NCI-H226 (cell line): ENCODE measurements around the gene ASTN2.
"Not testable (repeated sequence)": the region's sequence is repeated elsewhere in the genome, so short reads cannot be mapped to it uniquely, and the experiment has no call there.

Experiments
- DNase-seq: peaks from one replicate; pipeline ENCODE4 v3.0.0-alpha.2; 2015

The ASTN2 gene

DNA sequence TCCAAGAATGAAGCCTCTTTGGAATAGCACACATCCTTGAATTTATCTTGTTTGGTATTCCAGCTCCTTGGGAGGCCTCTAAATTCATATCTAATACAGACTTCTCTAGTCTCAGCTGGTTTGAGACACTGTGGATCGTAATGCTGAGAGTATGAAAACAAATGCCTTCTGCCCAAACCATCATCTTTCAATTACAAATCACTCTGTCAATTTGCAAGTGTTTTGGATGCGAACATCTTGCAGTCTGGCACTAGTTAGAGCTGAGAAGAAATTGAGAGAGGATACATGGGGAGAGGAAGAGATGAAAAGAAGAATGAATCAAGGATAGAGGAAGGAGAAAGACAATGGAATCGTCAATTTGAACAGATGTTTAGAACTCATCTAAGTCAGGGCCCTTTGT, 342.6 kb downstream of the ASTN2 start:
- DNase-seq, result no peak

DNA sequence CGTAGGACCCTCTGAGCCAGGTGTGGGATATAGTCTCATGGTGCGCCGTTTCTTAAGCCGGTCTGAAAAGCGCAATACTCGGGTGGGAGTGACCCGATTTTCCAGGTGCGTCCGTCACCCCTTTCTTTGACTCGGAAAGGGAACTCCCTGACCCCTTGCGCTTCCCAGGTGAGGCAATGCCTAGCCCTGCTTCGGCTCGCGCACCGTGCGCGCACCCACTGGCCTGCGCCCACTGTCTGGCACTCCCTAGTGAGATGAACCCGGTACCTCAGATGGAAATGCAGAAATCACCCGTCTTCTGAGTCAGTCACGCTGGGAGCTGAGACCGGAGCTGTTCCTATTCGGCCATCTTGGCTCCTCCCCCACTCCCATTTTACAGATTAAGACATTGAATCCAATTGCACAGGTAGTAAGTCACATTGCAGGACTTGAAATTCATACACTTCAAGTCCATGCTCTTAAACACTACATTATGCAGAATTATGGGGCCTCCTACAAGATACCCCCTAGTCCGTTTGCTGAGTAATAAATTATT, 343.1 kb downstream of the ASTN2 start:
- DNase-seq, result not testable (repeated sequence)

DNA sequence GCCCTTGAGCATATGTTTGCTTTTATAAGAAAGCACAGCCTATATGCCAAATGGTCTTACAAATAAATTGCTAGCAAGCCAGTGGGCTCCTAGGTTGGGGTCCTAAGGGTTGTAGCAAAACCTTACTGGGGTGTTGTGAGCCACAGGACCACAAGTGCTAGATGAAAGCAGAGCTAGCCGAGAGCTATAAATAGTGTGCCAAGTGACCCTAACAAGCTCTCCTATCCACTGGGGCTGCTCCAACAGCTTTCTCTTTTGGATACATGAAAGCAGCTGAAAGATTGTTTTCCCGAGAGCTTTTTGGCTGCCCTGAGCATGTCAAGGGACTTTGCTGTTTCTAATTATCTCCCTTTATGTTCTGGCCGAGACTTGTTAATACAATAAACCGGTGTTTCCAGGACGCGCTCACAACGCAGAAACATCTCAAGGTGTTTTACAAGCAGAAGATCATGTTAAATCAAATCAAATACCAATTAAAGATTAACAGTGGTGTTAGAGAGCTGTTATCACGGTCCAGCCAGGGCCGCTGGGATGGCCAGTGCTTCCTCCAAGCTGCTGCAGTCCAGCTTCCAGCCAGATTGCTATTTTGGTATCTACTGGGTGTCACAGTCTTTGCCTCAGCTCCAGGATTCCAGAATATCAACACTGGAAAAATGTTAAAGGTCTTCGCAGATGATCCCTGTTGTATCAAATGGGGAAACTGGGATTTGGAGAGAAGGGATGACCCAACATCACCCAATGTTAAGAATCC, 351.0 kb downstream of the ASTN2 start:
- no peak for DNase-seq

DNA sequence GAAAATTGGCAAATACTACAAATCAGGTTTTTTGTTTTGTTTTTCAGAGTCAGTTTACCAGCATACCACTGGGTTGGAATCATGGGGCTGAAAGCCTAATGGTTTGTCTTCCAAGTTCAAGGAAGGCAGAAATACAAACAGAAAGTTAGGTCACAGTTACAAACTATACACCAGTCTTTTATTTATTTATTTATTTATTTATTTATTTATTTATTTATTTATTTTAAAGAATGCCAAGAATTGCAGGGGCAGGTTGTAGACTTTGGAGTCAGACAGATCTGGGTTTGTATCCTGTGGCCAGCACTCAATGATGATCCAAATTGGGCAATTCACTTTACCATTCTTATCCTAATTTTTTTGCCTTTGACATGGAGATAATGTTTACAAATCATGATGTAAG, 353.9 kb downstream of the ASTN2 start:
- DNase-seq, result no peak

DNA sequence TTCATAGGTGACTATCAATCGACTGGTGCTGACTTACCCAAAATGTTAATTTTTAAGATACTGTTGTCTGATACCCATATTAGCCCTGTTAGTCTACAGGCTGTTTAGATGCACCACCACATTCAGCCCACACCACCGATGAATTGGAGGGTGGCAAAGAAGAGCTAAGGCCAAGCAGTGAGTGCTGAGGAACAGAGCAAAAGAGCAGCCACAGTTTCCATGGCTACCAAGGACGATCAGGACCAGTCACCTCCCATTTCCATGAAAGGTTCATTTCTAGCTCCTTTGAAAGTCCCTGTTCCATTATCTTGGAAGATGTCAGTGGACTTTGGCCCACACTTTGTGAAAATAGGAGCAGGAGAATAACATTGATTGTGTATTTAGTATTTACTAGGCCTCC, 364.9 kb downstream of the ASTN2 start:
- DNase-seq, result no peak

DNA sequence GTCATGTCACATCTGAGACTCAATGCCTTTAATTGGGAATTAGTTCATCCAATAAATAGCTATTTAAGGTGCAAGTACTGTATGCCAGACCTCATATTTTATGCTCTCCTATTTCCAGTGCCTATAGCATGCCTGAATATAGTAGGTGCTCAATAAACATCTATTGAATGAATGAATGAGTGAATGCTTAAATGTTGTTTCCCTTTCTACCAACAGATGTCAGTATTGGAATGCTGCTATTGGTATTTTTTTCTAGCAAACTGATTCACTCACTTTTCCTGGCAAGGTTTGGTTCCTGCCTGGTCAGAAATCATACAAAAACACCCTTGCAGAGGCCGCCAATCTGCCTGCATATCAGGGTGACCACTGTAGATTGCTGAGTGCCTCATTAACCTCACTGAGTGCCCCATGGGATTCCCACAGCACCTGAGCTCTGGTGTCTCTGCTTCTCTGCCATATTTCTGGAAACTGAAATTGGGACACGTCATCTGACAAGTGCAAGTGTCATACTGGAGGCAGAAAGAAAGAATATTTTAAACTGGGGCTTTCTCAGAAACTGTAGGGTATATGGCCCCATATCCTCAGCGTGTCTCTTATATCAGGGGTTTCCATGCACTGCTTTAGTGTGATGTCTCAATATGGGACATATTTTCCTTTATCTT, 368.1 kb downstream of the ASTN2 start:
- no peak for DNase-seq

DNA sequence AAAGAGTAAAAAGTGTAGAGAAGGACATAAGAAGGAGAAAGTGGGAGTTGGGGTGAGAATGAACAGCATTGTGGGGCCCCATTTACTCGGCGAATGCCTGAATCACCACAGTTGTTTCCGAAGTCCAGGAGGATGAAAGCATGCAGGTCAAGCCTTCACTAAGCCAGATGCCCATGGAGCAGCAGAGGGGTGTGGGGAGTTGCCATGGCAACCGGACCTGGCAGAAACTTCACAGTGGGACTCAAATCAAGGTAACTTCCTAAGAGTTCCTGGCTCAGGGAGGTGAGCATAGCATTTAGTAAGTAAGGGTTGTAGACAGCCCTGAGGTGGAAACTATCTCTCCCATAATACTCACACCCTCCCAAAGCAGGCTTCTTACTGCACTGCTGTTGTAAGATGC, 370.6 kb downstream of the ASTN2 start:
- no peak for DNase-seq

DNA sequence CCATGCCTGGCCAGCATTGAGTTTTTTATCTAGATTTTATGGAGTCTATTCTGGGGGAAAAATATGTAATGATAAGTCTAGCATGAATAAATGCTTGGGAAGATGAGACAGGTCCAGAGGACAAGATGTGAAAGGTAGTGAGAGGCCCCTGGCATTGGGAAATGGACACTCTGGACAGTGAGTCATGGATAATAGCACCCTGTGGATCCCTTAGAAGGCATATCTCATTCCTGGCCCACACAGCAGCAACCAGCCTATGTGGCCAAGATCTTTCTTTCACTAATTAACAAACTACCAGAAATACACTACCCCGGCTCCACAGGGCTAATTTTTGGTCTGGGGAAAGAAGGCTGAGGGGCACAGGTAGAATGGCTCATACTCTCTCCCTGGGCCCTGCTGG, 371.7 kb downstream of the ASTN2 start:
- no peak for DNase-seq

DNA sequence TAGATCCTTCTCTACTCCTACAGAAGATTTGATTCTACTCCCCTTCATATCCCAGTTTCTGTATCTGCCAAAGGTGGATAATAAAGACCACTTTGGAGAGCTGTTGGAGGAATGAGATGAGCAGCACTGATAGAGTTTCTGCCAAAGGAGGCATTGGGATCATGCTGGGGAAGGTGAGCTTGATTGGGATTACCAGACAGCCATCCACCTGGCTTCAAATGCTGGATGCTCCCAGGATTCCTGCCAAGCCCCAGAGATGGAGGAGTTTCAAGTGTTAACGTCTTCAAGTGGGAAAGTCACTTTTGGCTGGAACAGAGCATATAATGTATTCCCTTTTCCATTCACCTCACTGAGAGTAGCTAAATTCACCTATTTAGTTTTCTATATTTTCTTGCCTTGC, 379.3 kb downstream of the ASTN2 start:
- no peak for DNase-seq

DNA sequence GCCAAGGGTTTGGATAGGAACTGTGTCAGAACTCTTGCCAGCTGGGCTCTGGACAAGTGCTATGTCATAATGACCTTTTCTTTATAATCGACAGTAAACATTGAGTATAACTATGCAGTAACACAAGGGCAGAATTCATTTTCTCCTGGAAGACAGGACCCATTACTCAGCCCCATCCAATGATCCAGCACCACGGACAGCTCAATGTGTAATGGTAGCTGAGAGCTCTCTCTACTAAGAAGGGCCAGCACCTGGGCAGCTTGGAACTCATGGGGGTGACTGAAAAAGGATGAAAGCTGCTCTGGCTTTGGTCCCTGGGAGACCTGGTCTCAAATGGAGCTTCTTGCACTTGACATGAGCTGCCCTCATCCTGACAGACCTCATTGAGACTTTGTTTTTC, 380.0 kb downstream of the ASTN2 start:
- DNase-seq, result no peak

DNA sequence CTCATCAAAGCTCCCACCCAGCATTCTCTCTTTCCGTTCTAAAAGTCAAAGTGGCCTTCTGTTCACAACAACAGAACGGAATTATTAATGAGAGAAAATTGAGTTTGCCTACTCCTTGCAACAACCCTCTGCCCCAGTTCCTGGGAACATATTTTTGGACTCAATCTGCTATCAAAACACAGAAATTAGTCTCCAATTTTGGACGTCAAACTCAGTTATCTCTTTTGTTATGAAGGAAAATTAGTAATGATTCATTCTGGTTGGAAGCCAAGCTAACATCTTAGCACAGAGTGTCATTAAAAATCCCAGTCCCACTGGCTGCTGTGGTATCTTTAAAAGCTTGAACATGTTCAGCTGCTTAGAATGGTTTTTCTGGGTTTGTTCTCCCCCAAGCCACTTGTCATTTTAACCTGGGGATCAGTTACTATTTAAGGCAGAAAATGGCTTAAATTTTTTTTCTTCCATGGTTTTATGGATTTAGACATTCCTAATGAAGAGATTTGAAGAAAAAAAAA, 384.5 kb downstream of the ASTN2 start:
- no peak for DNase-seq

DNA sequence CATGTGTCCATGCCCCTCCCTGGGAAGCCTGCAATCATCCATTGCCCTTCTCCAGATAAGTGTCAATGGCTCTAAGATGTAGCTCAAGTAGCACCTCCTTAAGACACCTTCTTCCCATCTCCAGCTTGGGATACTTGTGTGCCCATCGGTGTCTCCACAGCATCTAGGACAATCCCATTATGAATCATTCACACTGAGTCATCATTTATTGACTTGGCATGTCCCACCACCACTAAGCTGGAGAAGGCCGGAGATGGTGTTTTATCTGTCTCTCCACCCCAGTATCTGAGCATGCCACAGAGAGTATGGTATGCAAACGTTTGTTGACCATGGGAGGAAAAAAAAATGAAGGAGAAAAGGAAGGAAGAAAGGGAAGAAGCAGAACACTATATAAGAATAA, 385.5 kb downstream of the ASTN2 start:
- DNase-seq, result no peak

DNA sequence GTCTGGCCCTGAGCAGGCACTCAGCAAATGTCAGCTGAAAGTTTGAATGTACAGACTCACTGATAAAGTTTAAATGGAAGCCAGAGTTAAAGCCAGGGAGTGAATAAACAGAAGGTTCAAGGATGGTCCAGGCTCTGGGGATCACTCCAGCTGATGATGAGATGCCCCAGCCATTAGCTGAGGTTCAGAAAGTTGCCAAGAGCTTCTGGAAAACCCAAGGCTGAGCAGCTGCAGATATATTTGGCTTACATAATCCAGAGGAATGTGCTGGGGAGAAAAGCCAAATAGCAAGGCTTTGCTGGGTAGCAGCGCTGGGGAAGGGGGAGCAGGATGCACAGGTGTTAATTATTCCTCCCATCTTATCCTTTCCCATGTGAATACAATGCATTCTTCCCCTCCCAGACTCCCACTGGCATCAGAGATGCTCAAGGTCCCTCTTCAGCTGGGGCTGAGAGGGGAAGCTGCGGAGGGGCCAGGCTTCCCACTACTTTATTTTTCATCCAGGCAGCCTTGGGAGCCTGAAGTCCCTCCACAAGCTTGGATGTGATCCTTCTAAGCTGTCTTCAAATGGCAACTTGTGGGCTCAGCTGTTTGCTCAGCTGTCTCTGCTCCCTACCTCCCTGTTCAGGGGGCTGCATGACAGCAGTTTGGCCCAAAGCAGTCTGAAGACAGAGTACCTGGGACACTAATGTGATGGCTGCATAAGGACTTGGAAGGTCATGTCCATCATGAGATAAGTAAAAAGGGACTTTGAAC, 386.6 kb downstream of the ASTN2 start:
- no peak for DNase-seq

DNA sequence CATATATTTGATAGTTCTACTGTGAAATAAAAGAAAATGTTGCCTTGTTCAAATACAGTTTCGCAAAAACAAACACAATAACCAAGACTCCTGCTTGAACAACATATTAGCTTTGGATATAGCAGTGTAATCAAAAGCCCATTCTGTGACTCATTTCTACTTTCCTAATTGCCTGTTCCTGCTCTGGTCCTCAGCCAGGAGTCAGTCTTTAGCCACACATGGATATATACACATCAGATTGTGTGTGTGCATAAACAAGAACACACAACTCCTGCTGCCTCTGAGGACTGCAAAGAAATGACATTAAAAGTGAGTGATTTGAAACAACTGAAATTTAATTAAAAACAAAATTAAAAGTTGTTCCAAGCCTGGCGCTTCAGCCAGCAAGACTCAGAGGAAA, 393.0 kb downstream of the ASTN2 start:
- no peak for DNase-seq

DNA sequence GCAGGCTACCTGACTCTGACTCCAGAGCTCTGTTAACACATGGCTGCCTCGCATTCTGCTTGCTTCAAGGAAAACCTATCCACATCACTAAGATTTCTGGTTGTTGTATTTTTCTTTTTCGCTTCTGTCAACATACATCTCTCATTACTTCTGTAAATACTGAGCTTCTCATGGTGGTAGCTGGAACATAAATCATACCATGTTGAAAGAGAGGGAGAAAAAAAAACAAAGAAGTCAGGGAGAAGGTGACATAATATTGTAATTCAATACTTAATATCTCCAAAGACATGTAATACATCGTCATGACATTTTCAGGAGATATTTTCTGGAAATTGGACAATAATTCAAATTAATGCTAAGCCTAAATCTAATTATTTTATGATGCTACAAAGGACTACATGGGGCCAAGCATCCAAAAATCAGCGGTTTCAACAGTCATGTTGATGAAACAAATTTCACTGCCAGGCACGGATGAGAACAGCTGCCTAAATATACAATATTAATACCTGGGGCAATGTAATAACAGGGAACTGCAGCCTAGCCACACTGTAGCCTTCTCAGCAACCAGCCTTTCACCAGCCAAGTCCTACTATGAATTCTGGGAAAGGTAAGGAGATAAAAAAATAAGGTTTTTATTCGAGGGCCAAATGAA, 395.8 kb downstream of the ASTN2 start:
- DNase-seq, result no peak

DNA sequence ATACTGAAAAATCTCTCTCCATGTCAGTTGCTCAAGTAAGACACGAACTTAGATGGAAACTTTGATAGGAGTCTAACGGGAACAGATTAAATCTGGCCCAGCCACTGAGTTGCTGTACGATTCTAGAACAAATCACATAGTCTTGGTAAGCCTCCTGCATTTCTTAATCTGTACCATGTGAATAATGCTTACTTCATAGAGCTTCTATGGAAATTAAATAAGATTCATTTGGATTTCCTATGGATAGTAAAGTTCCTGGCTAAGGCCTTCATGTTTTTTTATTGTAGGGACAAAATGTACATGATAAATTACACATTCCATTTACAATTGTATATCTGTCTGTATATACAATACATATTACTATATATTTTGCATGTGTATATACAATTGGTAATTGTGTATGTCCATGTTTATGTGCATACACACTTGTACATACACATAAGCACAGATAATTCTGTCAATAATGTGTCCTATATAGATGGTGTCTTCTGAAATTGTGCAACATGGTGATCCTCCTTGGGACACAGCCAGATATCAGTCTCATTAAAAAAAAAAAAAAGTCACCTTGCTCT, 397.4 kb downstream of the ASTN2 start:
- DNase-seq, result no peak

DNA sequence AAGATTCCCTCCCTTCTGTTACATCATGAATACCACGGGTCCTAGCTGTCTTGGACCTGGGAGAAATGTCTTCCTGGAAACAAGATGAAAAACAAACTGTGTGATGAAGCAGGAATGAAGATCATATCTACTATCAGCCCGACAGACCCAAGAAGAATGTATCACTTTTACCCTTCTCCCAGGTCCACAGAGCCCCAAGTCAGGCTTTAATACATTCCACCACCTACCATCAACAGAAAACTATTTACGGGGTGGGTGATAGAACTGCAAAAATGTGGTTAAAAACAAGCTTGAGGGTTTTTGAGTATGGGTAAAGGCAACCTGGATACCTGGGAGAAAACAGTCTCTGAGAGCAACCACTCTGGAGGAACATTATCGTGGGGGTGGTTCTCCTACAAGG, 400.8 kb downstream of the ASTN2 start:
- DNase-seq, result no peak

DNA sequence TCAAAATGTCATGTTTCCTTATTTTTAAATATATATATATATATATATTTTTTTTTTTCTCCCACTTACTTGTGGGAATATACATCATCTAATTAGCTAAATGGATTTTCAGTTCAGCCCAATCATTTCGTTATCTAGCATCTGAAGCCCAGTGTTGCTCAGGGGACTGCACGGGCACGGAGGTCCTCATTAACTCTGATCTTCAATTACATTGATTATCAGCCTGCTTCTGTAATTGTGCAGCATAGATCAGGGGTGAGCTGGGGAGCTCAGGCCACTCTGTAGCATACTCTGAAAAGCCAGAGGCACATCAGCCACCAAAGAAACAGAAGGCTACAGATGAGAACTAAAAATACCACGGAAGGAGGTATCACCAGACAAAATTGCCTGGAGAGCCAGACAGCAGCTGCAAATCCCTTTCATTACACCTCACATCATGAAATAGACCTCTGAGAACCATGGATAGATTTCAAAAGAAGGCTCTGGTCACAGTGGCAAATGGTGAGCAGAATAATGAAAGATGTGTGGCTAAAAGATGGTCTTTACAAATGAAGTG, 401.3 kb downstream of the ASTN2 start:
- DNase-seq, result no peak

DNA sequence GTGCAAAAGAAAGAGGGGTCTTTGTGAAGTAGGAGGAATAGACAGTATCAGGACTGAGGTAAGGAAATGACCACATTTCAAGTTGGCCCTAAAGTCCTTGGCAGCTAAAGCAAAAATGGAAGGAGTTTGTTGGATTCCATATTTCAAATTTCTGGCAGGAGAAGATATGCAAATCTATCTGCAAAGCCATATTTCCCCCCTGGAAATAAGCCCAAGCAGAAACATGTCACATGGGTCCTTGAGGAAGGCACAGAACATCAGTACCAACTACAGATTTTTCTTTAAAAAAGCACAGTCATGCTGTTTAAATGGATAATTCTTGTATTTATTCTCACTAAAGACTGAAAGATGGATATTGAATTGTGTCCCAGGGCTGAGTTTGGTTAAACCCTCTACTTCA, 404.8 kb downstream of the ASTN2 start:
- DNase-seq, result no peak

DNA sequence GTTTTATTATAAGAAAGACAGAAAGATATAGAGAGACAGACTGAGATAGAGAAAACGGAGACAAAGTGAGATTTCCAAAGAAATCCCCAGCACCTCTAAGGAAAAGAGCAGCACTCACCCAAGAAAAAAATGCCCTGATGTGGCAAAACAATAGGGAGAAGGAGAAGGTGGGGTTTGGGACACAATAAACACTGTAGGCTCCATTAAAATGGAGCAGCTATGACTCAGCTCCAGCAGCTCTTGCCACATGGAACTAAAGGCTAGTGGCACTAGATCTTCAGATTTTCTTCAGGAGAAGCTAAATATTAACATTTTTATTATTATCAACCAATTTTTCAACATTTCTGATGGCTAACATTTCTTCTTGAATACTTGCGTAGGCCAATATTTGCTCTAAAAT, 406.0 kb downstream of the ASTN2 start:
- DNase-seq, result no peak

DNA sequence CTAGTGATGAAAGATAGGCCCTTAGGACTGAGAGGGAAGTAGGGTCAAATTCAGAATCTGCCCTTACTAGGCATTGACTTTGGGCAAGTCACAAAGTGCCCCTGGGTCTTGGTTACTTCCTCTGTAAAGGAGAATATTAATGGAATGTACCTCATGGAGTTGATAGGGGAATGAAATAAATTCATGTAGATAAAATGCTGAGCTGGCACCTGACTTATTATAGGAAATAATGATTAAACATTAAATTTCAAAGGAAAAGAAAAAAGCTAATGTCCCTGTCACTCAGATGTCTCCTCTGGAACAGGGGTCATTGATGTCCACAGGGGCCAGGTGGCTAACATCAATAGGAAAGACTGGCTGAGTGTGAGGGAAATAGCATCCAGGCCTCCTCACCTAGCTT, 406.4 kb downstream of the ASTN2 start:
- DNase-seq, result no peak

DNA sequence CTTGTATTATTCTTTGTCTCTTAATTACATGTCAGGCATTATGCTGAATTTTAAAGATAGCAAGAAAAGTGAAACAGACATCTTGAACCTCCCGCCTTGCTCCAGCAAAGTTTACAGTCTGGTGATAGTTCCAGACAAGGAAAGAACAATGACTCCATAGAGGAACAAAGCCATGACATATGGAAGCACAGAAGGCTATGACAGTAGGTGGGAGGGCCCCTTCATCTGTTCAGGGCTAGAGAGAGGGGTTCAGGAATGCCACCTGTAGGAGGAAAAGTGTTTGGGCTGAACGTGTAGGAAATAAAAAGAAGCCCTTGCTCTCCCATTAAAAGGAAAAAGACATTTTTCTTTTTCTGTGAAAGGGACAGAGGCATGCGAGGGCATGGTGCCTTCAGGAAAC, 412.2 kb downstream of the ASTN2 start:
- no peak for DNase-seq
